ENCODE results near the gene SP140L. TPM values are rescaled to one million over a fixed set of nuclear protein-coding genes. Genes with fewer than 3 reads are reported as not detected.

SP140L gene
- total RNA-seq, 1 donor from 2014 or later = 2.2 TPM

GRCh38 chr2:230347659-230348305, 20.8 kb downstream of the SP140L start:
- Mint-ChIP-seq H3K36me3 (ENCODE audit: low read depth) (peaks cover 6% of the 10 kb centered on the region), H3K4me3 (no peak overlapping the region), H3K4me1 (peaks cover 1% of the 10 kb centered on the region), H3K27me3 (ENCODE audit: low read depth) (no peaks in the 10 kb centered on the region), H3K9me3 (peaks cover 9% of the 10 kb centered on the region), H3K27ac (ENCODE audit: unreplicated experiment) (no peak overlapping the region)
- TF ChIP-seq CTCF (conservative IDR thresholded peaks at IDR 0.05) = no peak
- no peak for DNase-seq (ENCODE audit: low read depth, low spot score)

GRCh38 chr2:230348787-230349186, 21.8 kb downstream of the SP140L start:
- DNase-seq (ENCODE audit: low read depth, low spot score) = no peak
- no peak overlapping the region for H3K4me3 Mint-ChIP-seq
- H3K9me3 Mint-ChIP-seq = peaks cover 9% of the 10 kb centered on the region
- H3K36me3 Mint-ChIP-seq (ENCODE audit: low read depth) = peaks cover 4% of the 10 kb centered on the region
- H3K27me3 Mint-ChIP-seq (ENCODE audit: low read depth) = no peaks in the 10 kb centered on the region
- no peaks in the 10 kb centered on the region for H3K4me1 Mint-ChIP-seq
- TF ChIP-seq CTCF (conservative IDR thresholded peaks at IDR 0.05) = no peak
- H3K27ac Mint-ChIP-seq (ENCODE audit: unreplicated experiment) = no peak overlapping the region

- H3K27ac Mint-ChIP-seq (ENCODE audit: unreplicated experiment) = no peak overlapping the region
- no peak overlapping the region for H3K4me3 Mint-ChIP-seq
- no peak for DNase-seq (ENCODE audit: low read depth, low spot score)
- H3K4me1 Mint-ChIP-seq = no peaks in the 10 kb centered on the region
- H3K9me3 Mint-ChIP-seq = peaks cover 4% of the 10 kb centered on the region
- H3K36me3 Mint-ChIP-seq (ENCODE audit: low read depth) = no peaks in the 10 kb centered on the region
- TF ChIP-seq CTCF (conservative IDR thresholded peaks at IDR 0.05) = no peak
- H3K27me3 Mint-ChIP-seq (ENCODE audit: low read depth) = no peaks in the 10 kb centered on the region
Observed at GRCh38 chr2:230356084-230356483, 29.1 kb downstream of the SP140L start.

GRCh38 chr2:230358305-230358704, 31.3 kb downstream of the SP140L start:
- DNase-seq (ENCODE audit: low read depth, low spot score) = no peak
- TF ChIP-seq CTCF (conservative IDR thresholded peaks at IDR 0.05) = no peak
- Mint-ChIP-seq H3K9me3 (peaks cover 4% of the 10 kb centered on the region), H3K4me1 (no peaks in the 10 kb centered on the region), H3K27me3 (ENCODE audit: low read depth) (peaks cover 4% of the 10 kb centered on the region), H3K36me3 (ENCODE audit: low read depth) (no peaks in the 10 kb centered on the region), H3K4me3 (no peak overlapping the region), H3K27ac (ENCODE audit: unreplicated experiment) (no peak overlapping the region)

GRCh38 chr2:230360028-230360427, 33.0 kb downstream of the SP140L start:
- peaks cover 6% of the 10 kb centered on the region for H3K27me3 Mint-ChIP-seq (ENCODE audit: low read depth)
- no peak for TF ChIP-seq CTCF (conservative IDR thresholded peaks at IDR 0.05)
- peaks cover 4% of the 10 kb centered on the region for H3K9me3 Mint-ChIP-seq
- no peak overlapping the region for H3K27ac Mint-ChIP-seq (ENCODE audit: unreplicated experiment)
- no peak for DNase-seq (ENCODE audit: low read depth, low spot score)
- H3K36me3 Mint-ChIP-seq (ENCODE audit: low read depth) = no peaks in the 10 kb centered on the region
- no peaks in the 10 kb centered on the region for H3K4me1 Mint-ChIP-seq
- H3K4me3 Mint-ChIP-seq = no peak overlapping the region
